ENCODE measurements around the gene CELF5.
"Not testable (repeated sequence)": the region's sequence is repeated elsewhere in the genome, so short reads cannot be mapped to it uniquely, and the experiment has no call there.

CELF5 gene

GRCh38 chr19:3220576-3220975 lies 3.9 kb upstream of the CELF5 start:
- no peak overlapping the region for H3K4me3 ChIP-seq (ENCODE audit: low read depth, low read length)
- TF ChIP-seq CTCF (IDR thresholded peaks at IDR 0.05; ENCODE audit: low read depth, low read length): no peak

GRCh38 chr19:3221576-3221975 lies 2.9 kb upstream of the CELF5 start:
- not testable (repeated sequence) for H3K4me3 ChIP-seq (ENCODE audit: low read depth, low read length)

- TF ChIP-seq CTCF (IDR thresholded peaks at IDR 0.05; ENCODE audit: low read depth, low read length): no peak
- no peak overlapping the region for H3K4me3 ChIP-seq (ENCODE audit: low read depth, low read length)
These were observed 1.8 kb upstream of the CELF5 start for GRCh38 chr19:3222709-3223108.

GRCh38 chr19:3225169-3225485 lies 666 bp downstream of the CELF5 start:
- no peak overlapping the region for H3K4me3 ChIP-seq (ENCODE audit: low read depth, low read length)
- TF ChIP-seq CTCF (IDR thresholded peaks at IDR 0.05; ENCODE audit: low read depth, low read length): no peak

- TF ChIP-seq CTCF (IDR thresholded peaks at IDR 0.05; ENCODE audit: low read depth, low read length): no peak
- H3K4me3 ChIP-seq (ENCODE audit: low read depth, low read length): no peak overlapping the region
These were observed 1.2 kb downstream of the CELF5 start for GRCh38 chr19:3225677-3226093.

- TF ChIP-seq CTCF (IDR thresholded peaks at IDR 0.05; ENCODE audit: low read depth, low read length): no peak
These were observed 2.7 kb downstream of the CELF5 start for GRCh38 chr19:3227054-3227626.

GRCh38 chr19:3229346-3229743 lies 4.9 kb downstream of the CELF5 start:
- no peak for TF ChIP-seq CTCF (IDR thresholded peaks at IDR 0.05; ENCODE audit: low read depth, low read length)
- H3K4me3 ChIP-seq (ENCODE audit: low read depth, low read length): no peak overlapping the region

More at GRCh38 chr19:3227054-3227626, 2.7 kb downstream of the CELF5 start:
- H3K4me3 ChIP-seq (ENCODE audit: low read depth, low read length): no peak overlapping the region

GRCh38 chr19:3229888-3230496 lies 5.5 kb downstream of the CELF5 start:
- no peak overlapping the region for H3K4me3 ChIP-seq (ENCODE audit: low read depth, low read length)
- TF ChIP-seq CTCF (IDR thresholded peaks at IDR 0.05; ENCODE audit: low read depth, low read length): no peak

All from WI38 (cell line).